Measurements from ENCODE around the gene MMP13. TPM values are rescaled to one million over a fixed set of nuclear protein-coding genes. Genes with fewer than 3 reads are reported as not detected.

MMP13 gene
- total RNA-seq, 1 experiment from 2014 or later: 2.4 TPM

GRCh38 chr11:102927624-102927990 lies 27.9 kb downstream of the MMP13 start:
- H3K36me3 ChIP-seq (ENCODE audit: low read depth, low read length): no peaks in the 10 kb centered on the region
- intact Hi-C loops (cut with micrococcal nuclease): no loop called here
- H3K9ac ChIP-seq (ENCODE audit: low read length): no peak overlapping the region
- H3K27me3 ChIP-seq (ENCODE audit: low read length): 0 out of 2 replicates have a peak, but pooled peaks cover 3% of the 10 kb centered on the region
- H3K27ac ChIP-seq (ENCODE audit: low read length): no peak overlapping the region
- DNase-seq (no peak), ATAC-seq (no peak)
- no peaks in the 10 kb centered on the region for H3K9me3 ChIP-seq (ENCODE audit: low read length)
- no peaks in the 10 kb centered on the region for H3K9me2 ChIP-seq (replicated peaks; ENCODE audit: low read length)
- H3F3A ChIP-seq (ENCODE audit: low read length, unreplicated experiment): no peaks in the 10 kb centered on the region
- ChIA-PET CTCF (interaction anchor here (2.0 kb wide), 1 partner anchor 13 kb away, joined by 7 read pairs; no protein-coding TSS in a partner anchor), POLR2A (ENCODE audit: unreplicated experiment) (no interaction called here)
- TF ChIP-seq EZH2phosphoT487 (IDR thresholded peaks at IDR 0.05; ENCODE audit: borderline replicate concordance, low read length): no peak
- no peak for TF ChIP-seq CTCF (conservative IDR thresholded peaks at IDR 0.05; ENCODE audit: low read depth, low read length)
- TF ChIP-seq EZH2 (IDR thresholded peaks at IDR 0.05; ENCODE audit: low read length, unreplicated experiment): no peak
- H3K4me2 ChIP-seq (ENCODE audit: low read length): no peak overlapping the region
- H3K4me3 ChIP-seq (ENCODE audit: low read length): no peak overlapping the region
- H3K4me1 ChIP-seq (ENCODE audit: insufficient read depth, low read length): peaks cover 13% of the 10 kb centered on the region
- H3K79me2 ChIP-seq (ENCODE audit: low read length): no peaks in the 10 kb centered on the region
- H2AFZ ChIP-seq (ENCODE audit: low read length): no peak overlapping the region
- H4K20me1 ChIP-seq (ENCODE audit: low read length): no peaks in the 10 kb centered on the region
- BruUV-seq (replicated peaks): no TSS peak

- ChIA-PET POLR2A (ENCODE audit: unreplicated experiment) (no interaction called here), CTCF (interaction anchor here (2.0 kb wide), 1 partner anchor 12 kb away, joined by 7 read pairs; no protein-coding TSS in a partner anchor)
- no peak for DNase-seq
- no peak overlapping the region for H3K27ac ChIP-seq (ENCODE audit: low read length)
- no peaks in the 10 kb centered on the region for H3K9me2 ChIP-seq (replicated peaks; ENCODE audit: low read length)
- intact Hi-C loops (cut with micrococcal nuclease): no loop called here
- H3K9me3 ChIP-seq (ENCODE audit: low read length): no peaks in the 10 kb centered on the region
- H3K4me1 ChIP-seq (ENCODE audit: insufficient read depth, low read length): peaks cover 13% of the 10 kb centered on the region
- H4K20me1 ChIP-seq (ENCODE audit: low read length): no peaks in the 10 kb centered on the region
- H2AFZ ChIP-seq (ENCODE audit: low read length): no peak overlapping the region
- H3K79me2 ChIP-seq (ENCODE audit: low read length): no peaks in the 10 kb centered on the region
- H3K27me3 ChIP-seq (ENCODE audit: low read length): 0 out of 2 replicates have a peak, but pooled peaks cover 3% of the 10 kb centered on the region
- H3K36me3 ChIP-seq (ENCODE audit: low read depth, low read length): no peaks in the 10 kb centered on the region
- TF ChIP-seq EZH2phosphoT487 (IDR thresholded peaks at IDR 0.05; ENCODE audit: borderline replicate concordance, low read length) (no peak), EZH2 (IDR thresholded peaks at IDR 0.05; ENCODE audit: low read length, unreplicated experiment) (no peak), CTCF (conservative IDR thresholded peaks at IDR 0.05; ENCODE audit: low read depth, low read length) (no peak)
- H3F3A ChIP-seq (ENCODE audit: low read length, unreplicated experiment): no peaks in the 10 kb centered on the region
- BruUV-seq (replicated peaks): no TSS peak
- H3K9ac ChIP-seq (ENCODE audit: low read length): no peak overlapping the region
- no peak overlapping the region for H3K4me2 ChIP-seq (ENCODE audit: low read length)
- no peak overlapping the region for H3K4me3 ChIP-seq (ENCODE audit: low read length)
- no peak for ATAC-seq
These were observed 28.4 kb downstream of the MMP13 start for GRCh38 chr11:102926961-102927623.

- Histone ChIP-seq H3K27ac (ENCODE audit: low read length) (no peak overlapping the region), H3K79me2 (ENCODE audit: low read length) (no peaks in the 10 kb centered on the region), H3K9me3 (ENCODE audit: low read length) (no peaks in the 10 kb centered on the region), H3K9me2 (replicated peaks; ENCODE audit: low read length) (no peaks in the 10 kb centered on the region), H3K4me3 (ENCODE audit: low read length) (no peak overlapping the region), H3K4me1 (ENCODE audit: insufficient read depth, low read length) (peaks cover 13% of the 10 kb centered on the region), H3K9ac (ENCODE audit: low read length) (no peak overlapping the region), H3K36me3 (ENCODE audit: low read depth, low read length) (no peaks in the 10 kb centered on the region), H4K20me1 (ENCODE audit: low read length) (no peaks in the 10 kb centered on the region), H2AFZ (ENCODE audit: low read length) (no peak overlapping the region), H3K4me2 (ENCODE audit: low read length) (no peak overlapping the region), H3F3A (ENCODE audit: low read length, unreplicated experiment) (no peaks in the 10 kb centered on the region), H3K27me3 (ENCODE audit: low read length) (0 out of 2 replicates have a peak, but pooled peaks cover 3% of the 10 kb centered on the region)
- no TSS peak for BruUV-seq (replicated peaks)
- ChIA-PET POLR2A (ENCODE audit: unreplicated experiment) (no interaction called here), CTCF (interaction anchor here (2.0 kb wide), 1 partner anchor 12 kb away, joined by 7 read pairs; no protein-coding TSS in a partner anchor)
- DNase-seq (no peak), ATAC-seq (no peak)
- intact Hi-C loops (cut with micrococcal nuclease): no loop called here
- TF ChIP-seq CTCF (conservative IDR thresholded peaks at IDR 0.05; ENCODE audit: low read depth, low read length) (no peak), EZH2 (IDR thresholded peaks at IDR 0.05; ENCODE audit: low read length, unreplicated experiment) (no peak), EZH2phosphoT487 (IDR thresholded peaks at IDR 0.05; ENCODE audit: borderline replicate concordance, low read length) (no peak)
These were observed 29.0 kb downstream of the MMP13 start for GRCh38 chr11:102926517-102926916.

Data from PC-3 (cell line).